ENCODE results near the gene HMCN1. TPM values are rescaled to one million over a fixed set of nuclear protein-coding genes. Genes with fewer than 3 reads are reported as not detected.

Gene HMCN1
- total RNA-seq, 1 donor from 2014 or later: 3.4 TPM

DNA sequence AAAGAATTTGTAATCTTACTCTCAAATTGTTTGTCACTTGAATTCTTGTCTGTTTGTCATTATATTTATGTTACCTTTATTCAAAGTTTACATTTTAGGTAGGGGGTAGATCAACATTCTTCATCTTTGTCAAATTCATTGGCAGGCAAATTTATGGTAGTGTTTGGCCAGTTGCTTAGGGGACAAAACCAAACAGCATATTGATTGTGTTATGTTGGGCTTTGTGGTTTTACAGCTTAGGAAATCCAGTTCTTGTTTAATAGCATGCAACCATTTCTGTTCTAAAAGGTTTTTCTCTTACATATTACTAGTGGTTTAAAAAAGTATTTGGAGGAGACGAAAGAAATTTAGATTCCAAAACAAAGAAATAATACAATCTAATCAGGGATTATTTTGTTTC is 91.4 kb downstream of the HMCN1 start:
- TF ChIP-seq, protein P1, sequence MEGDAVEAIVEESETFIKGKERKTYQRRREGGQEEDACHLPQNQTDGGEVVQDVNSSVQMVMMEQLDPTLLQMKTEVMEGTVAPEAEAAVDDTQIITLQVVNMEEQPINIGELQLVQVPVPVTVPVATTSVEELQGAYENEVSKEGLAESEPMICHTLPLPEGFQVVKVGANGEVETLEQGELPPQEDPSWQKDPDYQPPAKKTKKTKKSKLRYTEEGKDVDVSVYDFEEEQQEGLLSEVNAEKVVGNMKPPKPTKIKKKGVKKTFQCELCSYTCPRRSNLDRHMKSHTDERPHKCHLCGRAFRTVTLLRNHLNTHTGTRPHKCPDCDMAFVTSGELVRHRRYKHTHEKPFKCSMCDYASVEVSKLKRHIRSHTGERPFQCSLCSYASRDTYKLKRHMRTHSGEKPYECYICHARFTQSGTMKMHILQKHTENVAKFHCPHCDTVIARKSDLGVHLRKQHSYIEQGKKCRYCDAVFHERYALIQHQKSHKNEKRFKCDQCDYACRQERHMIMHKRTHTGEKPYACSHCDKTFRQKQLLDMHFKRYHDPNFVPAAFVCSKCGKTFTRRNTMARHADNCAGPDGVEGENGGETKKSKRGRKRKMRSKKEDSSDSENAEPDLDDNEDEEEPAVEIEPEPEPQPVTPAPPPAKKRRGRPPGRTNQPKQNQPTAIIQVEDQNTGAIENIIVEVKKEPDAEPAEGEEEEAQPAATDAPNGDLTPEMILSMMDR (IDR thresholded peaks at IDR 0.05; ENCODE audit: unreplicated experiment): no peak
- no peaks in the 10 kb centered on the region for H3K27me3 Mint-ChIP-seq
- no peak overlapping the region for H3K4me3 Mint-ChIP-seq (ENCODE audit: low read depth)
- DNase-seq (ENCODE audit: low spot score, unreplicated experiment): no peak
- H3K27ac Mint-ChIP-seq: peak overlapping the region; percentile 38
- no peaks in the 10 kb centered on the region for H3K36me3 Mint-ChIP-seq (ENCODE audit: insufficient read depth)
- H3K9me3 Mint-ChIP-seq (ENCODE audit: low read depth): peaks cover 15% of the 10 kb centered on the region
- peaks cover 22% of the 10 kb centered on the region for H3K4me1 Mint-ChIP-seq (ENCODE audit: low read depth)

DNA sequence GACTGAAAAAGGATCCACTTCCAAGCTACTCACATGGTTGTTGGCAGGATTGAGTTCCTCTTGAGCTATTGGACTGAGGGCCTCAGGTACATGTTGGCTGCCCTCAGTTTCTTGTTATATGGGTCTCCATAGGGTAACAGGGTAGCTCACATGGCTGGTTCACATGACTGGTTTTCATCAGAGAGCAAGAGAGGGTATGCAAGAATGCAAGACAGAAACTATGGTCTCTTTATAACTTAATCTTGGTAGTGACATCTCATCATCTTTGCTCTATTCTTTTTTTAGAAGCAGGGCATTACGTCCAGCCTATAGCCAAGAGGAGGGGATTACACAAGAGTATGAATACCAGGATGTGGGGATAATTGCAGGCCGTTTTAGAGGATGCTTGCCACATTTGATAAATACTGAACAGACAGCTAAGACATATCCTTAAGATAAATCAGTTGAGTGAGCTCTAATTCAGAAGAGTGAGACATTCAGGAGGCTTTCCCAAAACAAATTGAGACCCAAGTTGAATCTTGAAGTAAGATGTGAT is 100.2 kb downstream of the HMCN1 start:
- Mint-ChIP-seq H3K4me3 (ENCODE audit: low read depth) (no peak overlapping the region), H3K9me3 (ENCODE audit: low read depth) (peaks cover 3% of the 10 kb centered on the region), H3K4me1 (ENCODE audit: low read depth) (no peaks in the 10 kb centered on the region), H3K36me3 (ENCODE audit: insufficient read depth) (no peaks in the 10 kb centered on the region), H3K27ac (no peak overlapping the region), H3K27me3 (no peaks in the 10 kb centered on the region)
- DNase-seq (ENCODE audit: low spot score, unreplicated experiment): no peak
- TF ChIP-seq, protein P1 (IDR thresholded peaks at IDR 0.05; ENCODE audit: unreplicated experiment): no peak

DNA sequence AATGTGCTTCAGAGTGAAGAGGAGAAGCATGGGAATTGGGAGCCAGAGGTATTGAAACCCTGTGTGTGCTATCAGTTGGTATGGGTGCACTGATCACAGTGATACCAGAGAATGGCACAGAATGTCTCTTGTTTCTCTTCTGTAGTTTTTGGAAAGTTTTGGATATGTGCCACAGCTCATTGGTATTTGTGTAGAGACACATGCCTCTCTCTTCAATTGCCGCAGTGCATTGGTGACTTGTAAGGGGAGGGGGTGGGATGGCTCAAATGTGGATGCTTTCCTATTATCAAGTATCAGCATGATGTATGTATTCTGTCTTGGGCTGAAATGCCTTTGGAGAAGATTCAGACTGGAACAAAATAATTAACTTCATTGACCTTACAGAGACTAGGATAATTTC is 101.0 kb downstream of the HMCN1 start:
- no peak overlapping the region for H3K27ac Mint-ChIP-seq
- TF ChIP-seq, protein P1 (IDR thresholded peaks at IDR 0.05; ENCODE audit: unreplicated experiment): no peak

DNA sequence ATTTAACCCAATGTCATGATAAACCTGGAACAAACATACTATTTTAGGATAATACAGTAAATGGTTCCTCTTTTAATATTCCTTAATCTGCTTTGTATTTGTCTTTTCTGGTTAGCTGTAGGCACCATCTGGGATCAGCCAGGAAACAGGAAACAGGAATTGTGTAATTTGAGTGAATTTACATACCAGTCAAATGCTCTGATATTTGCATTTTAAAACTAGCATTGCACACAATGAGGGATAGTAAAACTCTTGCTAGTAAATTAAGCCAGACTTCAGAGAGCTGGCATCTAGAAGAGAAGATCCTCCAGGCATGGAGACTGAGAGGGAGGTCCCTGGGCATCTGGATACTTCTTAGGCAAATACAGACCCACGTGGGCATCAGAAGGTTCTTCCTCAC is 103.5 kb downstream of the HMCN1 start:
- Mint-ChIP-seq H3K36me3 (ENCODE audit: insufficient read depth) (no peaks in the 10 kb centered on the region), H3K27ac (no peak overlapping the region), H3K27me3 (no peaks in the 10 kb centered on the region), H3K4me3 (ENCODE audit: low read depth) (no peak overlapping the region), H3K9me3 (ENCODE audit: low read depth) (no peaks in the 10 kb centered on the region), H3K4me1 (ENCODE audit: low read depth) (no peaks in the 10 kb centered on the region)
- TF ChIP-seq, protein P1 (IDR thresholded peaks at IDR 0.05; ENCODE audit: unreplicated experiment): no peak
- no peak for DNase-seq (ENCODE audit: low spot score, unreplicated experiment)

More for the DNA sequence above, 101.0 kb downstream of the HMCN1 start:
- no peaks in the 10 kb centered on the region for H3K36me3 Mint-ChIP-seq (ENCODE audit: insufficient read depth)
- no peak for DNase-seq (ENCODE audit: low spot score, unreplicated experiment)
- H3K27me3 Mint-ChIP-seq: no peaks in the 10 kb centered on the region
- H3K4me1 Mint-ChIP-seq (ENCODE audit: low read depth): no peaks in the 10 kb centered on the region
- peaks cover 3% of the 10 kb centered on the region for H3K9me3 Mint-ChIP-seq (ENCODE audit: low read depth)
- H3K4me3 Mint-ChIP-seq (ENCODE audit: low read depth): no peak overlapping the region

DNA sequence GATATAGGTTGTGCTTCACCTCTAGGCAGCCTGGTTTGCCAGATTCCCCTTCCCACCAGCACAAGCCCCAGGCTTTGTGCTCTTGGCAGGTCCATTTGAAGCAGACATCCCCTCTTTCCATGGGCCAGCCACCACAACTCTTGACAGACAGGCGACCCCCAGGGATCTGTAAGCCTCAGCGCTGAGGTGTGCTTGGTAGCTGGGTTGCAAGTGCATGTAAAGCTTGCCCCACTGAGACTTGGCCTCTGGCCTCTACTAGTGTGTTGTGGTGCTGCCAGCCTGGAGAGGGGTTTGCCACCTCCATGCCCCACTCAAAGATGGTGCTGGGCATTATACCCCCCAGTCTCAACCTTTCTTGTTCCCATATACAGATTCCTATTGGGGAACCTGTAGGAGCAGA is 103.9 kb downstream of the HMCN1 start:
- TF ChIP-seq, protein P1 (IDR thresholded peaks at IDR 0.05; ENCODE audit: unreplicated experiment): no peak
- no peaks in the 10 kb centered on the region for H3K9me3 Mint-ChIP-seq (ENCODE audit: low read depth)
- no peak overlapping the region for H3K4me3 Mint-ChIP-seq (ENCODE audit: low read depth)
- H3K27ac Mint-ChIP-seq: no peak overlapping the region
- peaks cover 3% of the 10 kb centered on the region for H3K4me1 Mint-ChIP-seq (ENCODE audit: low read depth)
- no peaks in the 10 kb centered on the region for H3K36me3 Mint-ChIP-seq (ENCODE audit: insufficient read depth)
- no peak for DNase-seq (ENCODE audit: low spot score, unreplicated experiment)
- no peaks in the 10 kb centered on the region for H3K27me3 Mint-ChIP-seq

Measured in progenitor cell of endocrine pancreas (in vitro differentiated cells).